Trophoblast cell (in vitro differentiated cells and primary cell): ENCODE results near the gene AXIN1.

ENCODE experiments used
- DNase-seq, 2 donors: peaks; one replicate each; pipeline ENCODE4 v3.0.0-alpha.2; 2016
- H2AFZ ChIP-seq: 2 replicates; pipeline ENCODE4 v1.6.1; 2013; ENCODE audit warnings: low read length, moderate library complexity, mild to moderate bottlenecking; ENCODE audit not compliant: insufficient read depth, poor library complexity
- H2AK5ac ChIP-seq: 2 replicates; pipeline ENCODE4 v1.6.1; 2013; ENCODE audit warnings: mild to moderate bottlenecking, low read length
- H2BK120ac ChIP-seq: 2 replicates; pipeline ENCODE4 v1.6.1; 2013; ENCODE audit warnings: low read length, mild to moderate bottlenecking, moderate library complexity; ENCODE audit not compliant: insufficient read depth, poor library complexity
- H2BK12ac ChIP-seq: 2 replicates; pipeline ENCODE4 v1.6.1; 2013; ENCODE audit warnings: mild to moderate bottlenecking, low read length, moderate library complexity
- H2BK5ac ChIP-seq: 2 replicates; pipeline ENCODE4 v1.6.1; 2013; ENCODE audit warnings: low read length, low read depth, moderate library complexity, mild to moderate bottlenecking; ENCODE audit not compliant: poor library complexity
- H3K14ac ChIP-seq: 2 replicates; pipeline ENCODE4 v1.6.1; 2013; ENCODE audit warnings: mild to moderate bottlenecking, low read length
- H3K18ac ChIP-seq: 2 replicates; pipeline ENCODE4 v1.6.1; 2013; ENCODE audit warnings: mild to moderate bottlenecking, low read length
- H3K23ac ChIP-seq: 2 replicates; pipeline ENCODE4 v1.6.1; 2013; ENCODE audit warnings: low read length
- H3K27ac ChIP-seq: 2 replicates; pipeline ENCODE4 v1.5.1; 2013; ENCODE audit warnings: low read depth, mild to moderate bottlenecking, inconsistent platforms, low read length, moderate library complexity
- H3K27me3 ChIP-seq: 2 replicates; pipeline ENCODE4 v1.6.1; 2013; ENCODE audit warnings: inconsistent platforms, mild to moderate bottlenecking, low read length, moderate library complexity; ENCODE audit not compliant: insufficient read depth
- H3K36me3 ChIP-seq, 2 experiments: 1 replicate in 1 of 2; 2 replicates in 1 of 2; pipeline ENCODE4 v1.6.1; 2013; ENCODE audit warnings: low read length in 2 of 2, mild to moderate bottlenecking in 2 of 2, moderate library complexity in 1 of 2; ENCODE audit not compliant: insufficient read depth in 2 of 2, control insufficient read depth in 1 of 2
- H3K4ac ChIP-seq: 2 replicates; pipeline ENCODE4 v1.6.1; 2013; ENCODE audit warnings: low read depth, mild to moderate bottlenecking, low read length, moderate library complexity
- H3K4me1 ChIP-seq, 2 experiments: 1 replicate in 1 of 2; 2 replicates in 1 of 2; pipeline ENCODE4 v1.6.1; 2013; ENCODE audit warnings: low read length in 2 of 2, mild to moderate bottlenecking in 2 of 2, moderate library complexity in 1 of 2; ENCODE audit not compliant: insufficient read depth in 2 of 2, control insufficient read depth in 1 of 2
- H3K4me2 ChIP-seq: 2 replicates; pipeline ENCODE4 v1.6.1; 2013; ENCODE audit warnings: inconsistent platforms, mild to moderate bottlenecking, low read length, moderate library complexity
- H3K4me3 ChIP-seq: 2 replicates; pipeline ENCODE4 v1.5.1; 2013; ENCODE audit warnings: mild to moderate bottlenecking, low read depth, low read length, inconsistent platforms
- H3K79me1 ChIP-seq: one replicate; pipeline ENCODE4 v1.6.1; 2013; ENCODE audit warnings: low read length
- H3K79me2 ChIP-seq: 2 replicates; pipeline ENCODE4 v1.6.1; 2013; ENCODE audit warnings: low read length, mild to moderate bottlenecking; ENCODE audit not compliant: control insufficient read depth, insufficient read depth, poor library complexity
- H3K9ac ChIP-seq: 2 replicates; pipeline ENCODE4 v1.6.1; 2013; ENCODE audit warnings: mild to moderate bottlenecking, low read length
- H3K9me3 ChIP-seq: 2 replicates; pipeline ENCODE4 v1.6.1; 2013; ENCODE audit warnings: low read depth, mild to moderate bottlenecking, control low read depth, inconsistent platforms, low read length; ENCODE audit not compliant: insufficient read depth
- H4K12ac ChIP-seq: 2 replicates; pipeline ENCODE4 v1.6.1; 2013; ENCODE audit warnings: low read depth, mild to moderate bottlenecking, low read length, moderate library complexity
- H4K8ac ChIP-seq: 2 replicates; pipeline ENCODE4 v1.6.1; 2013; ENCODE audit warnings: low read depth, mild to moderate bottlenecking, low read length, moderate library complexity
- H4K91ac ChIP-seq: one replicate; pipeline ENCODE4 v1.6.1; 2013; ENCODE audit warnings: low read depth, mild to moderate bottlenecking, low read length, moderate library complexity
- WGBS: extraction: QIAGEN DNeasy Blood & Tissue Kit; methylation state at CpG from one replicate; pipeline ENCODE4 v1.1.7; 2013; ENCODE audit warnings: missing lambda C conversion rate; ENCODE audit not compliant: insufficient read length, insufficient coverage; ENCODE audit errors: extremely low coverage; 5-methylcytosine and 5-hydroxymethylcytosine counted together

The AXIN1 gene

DNA sequence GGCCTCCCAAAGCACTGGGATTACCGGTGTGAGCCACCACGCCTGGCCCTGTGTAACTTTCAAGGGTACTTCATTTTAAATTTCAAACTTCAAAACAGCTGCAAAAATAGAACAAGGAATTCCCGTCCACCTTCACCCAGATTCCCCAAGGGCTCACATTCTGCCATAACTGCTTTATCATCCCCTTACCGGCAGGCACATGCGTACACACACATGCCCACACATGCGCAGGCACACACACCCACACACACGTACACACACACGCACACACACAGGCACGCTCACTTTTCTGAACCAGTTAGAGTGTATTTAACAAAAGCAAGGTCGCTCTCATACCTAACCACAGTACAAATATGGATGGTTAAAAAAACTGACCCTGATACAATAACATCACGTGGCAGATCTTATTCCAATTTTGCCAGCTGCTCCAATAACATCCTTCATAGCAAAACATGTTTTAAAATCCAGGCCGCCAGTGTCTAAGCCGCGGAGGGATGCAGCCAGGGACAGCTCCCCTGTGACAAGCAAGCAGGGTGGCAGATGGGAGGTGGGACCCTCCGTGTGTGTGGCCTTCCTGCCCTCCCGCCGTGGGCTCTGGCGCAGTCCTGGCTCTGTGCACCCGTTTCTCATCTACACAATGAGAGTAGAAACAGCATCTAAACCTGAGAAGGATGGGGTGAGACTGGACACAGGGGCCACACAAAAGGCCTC, 46.5 kb downstream of the AXIN1 start:
- Histone ChIP-seq H3K79me2 (no peaks in the 10 kb centered on the region), H2AK5ac (no peak overlapping the region), H3K23ac (no peak overlapping the region), H4K91ac (no peak overlapping the region), H3K4me3 (no peak overlapping the region), H3K36me3 (peaks cover 55 to 62% of the 10 kb centered on the region in 2 experiments), H4K12ac (no peak overlapping the region), H2BK12ac (no peak overlapping the region), H3K9ac (no peak overlapping the region), H2BK120ac (no peak overlapping the region), H2AFZ (no peak overlapping the region), H3K4ac (no peak overlapping the region), H3K4me2 (no peak overlapping the region), H3K27ac (no peak overlapping the region), H3K18ac (no peak overlapping the region), H3K9me3 (peaks cover 7% of the 10 kb centered on the region), H3K79me1 (no peaks in the 10 kb centered on the region), H3K27me3 (no peaks in the 10 kb centered on the region), H3K4me1 (no peaks in the 10 kb centered on the region), H3K14ac (no peak overlapping the region), H4K8ac (no peak overlapping the region), H2BK5ac (no peak overlapping the region)
- no peak for DNase-seq
- no CpG with 5 or more reads among the region's 19 CpGs for WGBS

DNA sequence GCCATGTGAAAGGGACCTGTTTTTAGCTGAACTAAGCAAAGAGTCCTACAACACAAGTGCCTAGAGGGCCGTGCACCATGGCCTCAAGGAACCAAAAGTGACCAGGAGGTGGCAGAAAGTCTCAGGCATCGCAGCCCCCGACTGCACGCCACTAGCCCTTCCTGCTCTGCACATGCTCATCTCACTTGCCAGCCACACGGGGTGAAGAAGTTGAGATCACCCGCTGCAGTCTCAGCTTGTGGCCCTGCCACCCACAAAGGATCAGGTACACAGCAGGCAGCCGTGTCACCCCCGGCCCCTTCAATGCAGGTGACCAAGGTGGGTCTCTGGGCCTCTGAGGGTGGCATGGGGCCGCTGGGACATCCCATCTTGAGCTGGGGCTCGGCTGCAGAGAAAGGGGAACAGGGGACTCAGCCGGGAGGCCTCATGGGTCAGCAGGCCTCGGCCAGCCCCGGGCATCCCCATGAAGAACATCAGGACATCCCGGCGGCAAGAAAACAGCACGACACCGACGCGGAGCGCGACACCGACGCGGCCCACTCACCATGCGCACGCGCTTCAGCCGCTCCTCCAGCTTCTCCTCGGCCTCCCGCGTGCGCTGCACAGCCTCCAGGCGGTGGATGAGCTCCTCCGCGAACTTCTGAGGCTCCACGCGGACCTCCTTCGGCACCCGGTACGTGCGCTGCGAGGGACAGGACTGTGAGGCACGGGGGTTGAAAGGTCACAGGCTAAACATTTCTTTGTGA, 48.6 kb downstream of the AXIN1 start:
- Histone ChIP-seq H3K27ac (no peak overlapping the region), H2AFZ (no peak overlapping the region), H2BK12ac (no peak overlapping the region), H2BK120ac (no peak overlapping the region), H3K4me2 (no peak overlapping the region), H3K4me3 (no peak overlapping the region), H4K12ac (no peak overlapping the region), H4K8ac (no peak overlapping the region), H3K27me3 (no peaks in the 10 kb centered on the region), H4K91ac (no peak overlapping the region), H3K18ac (no peak overlapping the region), H2BK5ac (no peak overlapping the region), H3K36me3 (peaks cover 48 to 55% of the 10 kb centered on the region in 2 experiments), H3K4ac (no peak overlapping the region), H3K4me1 (no peaks in the 10 kb centered on the region), H2AK5ac (no peak overlapping the region), H3K9me3 (peaks cover 2% of the 10 kb centered on the region), H3K23ac (no peak overlapping the region), H3K79me1 (no peaks in the 10 kb centered on the region), H3K14ac (no peak overlapping the region), H3K9ac (no peak overlapping the region), H3K79me2 (no peaks in the 10 kb centered on the region)
- WGBS = no CpG with 5 or more reads among the region's 43 CpGs
- peak in 1 of 2 donors; percentile 50 for DNase-seq

DNA sequence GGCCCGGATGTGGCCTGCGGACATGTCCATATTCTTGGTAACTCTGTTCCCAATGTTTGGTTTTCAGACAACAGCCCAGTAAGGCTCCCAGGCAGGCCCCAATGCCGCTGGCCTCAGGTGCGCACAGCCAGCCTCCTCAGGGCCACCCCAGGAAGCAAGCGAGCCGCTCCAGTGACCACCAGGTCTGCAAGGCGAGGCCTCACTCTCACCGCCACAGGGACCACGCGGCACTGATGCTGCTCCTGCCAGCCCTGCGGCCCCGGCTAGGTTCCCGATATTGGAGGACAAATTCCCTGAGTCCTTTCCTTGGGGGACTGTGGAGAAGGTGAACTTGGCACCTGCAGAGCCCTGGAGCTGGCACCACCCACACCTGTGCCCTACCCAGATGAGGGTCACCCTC, 50.6 kb downstream of the AXIN1 start:
- Histone ChIP-seq H3K79me2 (no peaks in the 10 kb centered on the region), H3K79me1 (no peaks in the 10 kb centered on the region), H3K9me3 (peaks cover 5% of the 10 kb centered on the region), H2BK12ac (no peak overlapping the region), H3K36me3 (peaks cover 49 to 50% of the 10 kb centered on the region in 2 experiments), H3K9ac (no peak overlapping the region), H3K4me3 (no peak overlapping the region), H2BK120ac (no peak overlapping the region), H3K4ac (no peak overlapping the region), H2AFZ (no peak overlapping the region), H4K12ac (no peak overlapping the region), H3K14ac (no peak overlapping the region), H3K4me2 (no peak overlapping the region), H2AK5ac (no peak overlapping the region), H3K27ac (no peak overlapping the region), H3K23ac (no peak overlapping the region), H4K91ac (no peak overlapping the region), H4K8ac (no peak overlapping the region), H3K27me3 (no peaks in the 10 kb centered on the region), H3K18ac (no peak overlapping the region), H2BK5ac (no peak overlapping the region), H3K4me1 (no peaks in the 10 kb centered on the region)
- WGBS = no CpG with 5 or more reads among the region's 13 CpGs
- DNase-seq = no peak

DNA sequence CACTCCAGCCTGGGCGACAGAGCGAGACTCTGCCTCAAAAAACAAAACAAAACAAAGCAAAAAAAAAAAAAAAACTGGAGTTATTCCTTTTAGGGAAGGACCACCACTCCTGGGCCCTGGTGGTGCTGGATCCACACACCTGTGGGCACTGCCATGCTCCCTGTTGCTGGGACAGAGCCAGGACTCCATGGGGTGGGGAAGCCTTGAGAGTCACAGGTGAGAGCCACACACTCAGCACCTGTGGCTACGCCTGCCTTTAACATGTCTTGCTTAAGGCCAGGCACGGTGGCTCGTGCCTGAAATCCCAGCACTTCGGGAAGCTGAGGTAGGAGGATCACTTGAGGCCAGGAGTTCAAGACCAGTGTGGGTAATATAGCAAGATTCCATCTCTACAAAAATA, 51.3 kb downstream of the AXIN1 start:
- whole genome bisulfite sequencing = no CpG with 5 or more reads among the region's 6 CpGs
- Histone ChIP-seq H2BK12ac (no peak overlapping the region), H3K4me3 (no peak overlapping the region), H3K23ac (no peak overlapping the region), H2BK120ac (no peak overlapping the region), H3K27me3 (no peaks in the 10 kb centered on the region), H3K4me1 (no peaks in the 10 kb centered on the region), H3K18ac (no peak overlapping the region), H3K9me3 (peaks cover 3% of the 10 kb centered on the region), H2BK5ac (no peak overlapping the region), H3K9ac (no peak overlapping the region), H3K27ac (no peak overlapping the region), H3K4ac (no peak overlapping the region), H4K91ac (no peak overlapping the region), H3K14ac (no peak overlapping the region), H4K12ac (no peak overlapping the region), H3K79me1 (no peaks in the 10 kb centered on the region), H3K79me2 (no peaks in the 10 kb centered on the region), H2AFZ (no peak overlapping the region), H3K36me3 (peaks cover 50 to 51% of the 10 kb centered on the region in 2 experiments), H4K8ac (no peak overlapping the region), H2AK5ac (no peak overlapping the region), H3K4me2 (no peak overlapping the region)
- DNase-seq = no peak
